Spleen (tissue), 7 donors: Measurements from ENCODE around the gene ZNF385B.

Experiments
- POLR2A ChIP-seq, 3 donors: fragments of 450-650 bp; IDR thresholded peaks; one replicate each; pipeline ENCODE4 v1.5.1; 2017; ENCODE audit warnings: antibody characterized with exemption in 3 of 3, mild to moderate bottlenecking in 1 of 3
- POLR2AphosphoS5 ChIP-seq, 3 donors: sonication (generic); formaldehyde crosslinking; IDR thresholded peaks; one replicate each; pipeline ENCODE4 v1.5.1; 2017; ENCODE audit warnings: antibody characterized with exemption in 3 of 3
- TF ChIP-seq, protein P1 (sequence below), 11 experiments: fragments of 200-600 bp in 7 of 11; fragments of 450-650 bp in 4 of 11; sonication (generic) in 4 of 11; IDR thresholded peaks in 8 of 11; conservative IDR thresholded peaks in 3 of 11; 1 replicate in 7 of 11; 2 replicates in 4 of 11; pipeline versions ENCODE4 v1.4.0 to v1.8.0; 2016 to 2021; ENCODE audit warnings: antibody characterized with exemption in 11 of 11, inconsistent platforms in 4 of 11, mild to moderate bottlenecking in 1 of 11
- donor health status: DM: no; HTN: no; CAD: no; lungs with moderate emphysema.
- donor health status: DM: no; HTN: no; CAD: no.
- donor health status: DM: no; HTN: no; CAD: no.

DNA sequence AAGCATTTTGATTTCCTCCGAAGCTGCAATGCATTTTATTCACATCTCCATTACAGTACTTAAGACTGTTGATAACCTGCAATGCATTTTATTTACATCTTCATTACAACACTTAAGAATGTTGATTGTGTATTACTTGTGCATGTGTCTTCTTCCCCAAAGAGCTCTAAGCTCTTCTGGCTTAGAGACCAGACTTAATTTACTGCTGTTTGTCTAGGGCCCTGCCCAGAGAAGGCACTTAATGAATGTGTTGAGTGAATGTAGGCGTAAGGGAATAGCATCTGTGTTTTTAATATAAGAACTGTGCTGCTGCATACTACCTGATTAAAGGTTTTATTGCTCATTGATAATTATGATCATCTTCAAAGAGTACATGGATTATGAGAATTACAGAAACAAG lies 295.6 kb downstream of the ZNF385B start:
- TF ChIP-seq, protein P1, sequence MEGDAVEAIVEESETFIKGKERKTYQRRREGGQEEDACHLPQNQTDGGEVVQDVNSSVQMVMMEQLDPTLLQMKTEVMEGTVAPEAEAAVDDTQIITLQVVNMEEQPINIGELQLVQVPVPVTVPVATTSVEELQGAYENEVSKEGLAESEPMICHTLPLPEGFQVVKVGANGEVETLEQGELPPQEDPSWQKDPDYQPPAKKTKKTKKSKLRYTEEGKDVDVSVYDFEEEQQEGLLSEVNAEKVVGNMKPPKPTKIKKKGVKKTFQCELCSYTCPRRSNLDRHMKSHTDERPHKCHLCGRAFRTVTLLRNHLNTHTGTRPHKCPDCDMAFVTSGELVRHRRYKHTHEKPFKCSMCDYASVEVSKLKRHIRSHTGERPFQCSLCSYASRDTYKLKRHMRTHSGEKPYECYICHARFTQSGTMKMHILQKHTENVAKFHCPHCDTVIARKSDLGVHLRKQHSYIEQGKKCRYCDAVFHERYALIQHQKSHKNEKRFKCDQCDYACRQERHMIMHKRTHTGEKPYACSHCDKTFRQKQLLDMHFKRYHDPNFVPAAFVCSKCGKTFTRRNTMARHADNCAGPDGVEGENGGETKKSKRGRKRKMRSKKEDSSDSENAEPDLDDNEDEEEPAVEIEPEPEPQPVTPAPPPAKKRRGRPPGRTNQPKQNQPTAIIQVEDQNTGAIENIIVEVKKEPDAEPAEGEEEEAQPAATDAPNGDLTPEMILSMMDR (IDR thresholded peaks at IDR 0.05 in 8 of 11, conservative IDR thresholded peaks at IDR 0.05 in 3 of 11): no peak
- TF ChIP-seq POLR2A (IDR thresholded peaks at IDR 0.05) (no peak), POLR2AphosphoS5 (IDR thresholded peaks at IDR 0.05) (no peak)
